HEK293T (cell line): ENCODE results near the gene SLC26A5.

Experiments used
- FOXA1 ChIP-seq: fragments of 450-650 bp; IDR thresholded peaks from 2 replicates; pipeline ENCODE4 v1.6.1; 2016; ENCODE audit warnings: mild to moderate bottlenecking
- FOXK2 ChIP-seq: fragments of 450-650 bp; IDR thresholded peaks from 2 replicates; pipeline ENCODE4 v1.6.1; 2016; ENCODE audit warnings: mild to moderate bottlenecking
- FOXM1 ChIP-seq: fragments of 450-650 bp; IDR thresholded peaks from 2 replicates; pipeline ENCODE4 v1.6.1; 2017; ENCODE audit warnings: mild to moderate bottlenecking, borderline replicate concordance
- SP1 ChIP-seq: fragments of 450-650 bp; IDR thresholded peaks from 2 replicates; pipeline ENCODE4 v1.6.1; 2017
- TARDBP ChIP-seq: fragments of 450-650 bp; IDR thresholded peaks from 2 replicates; pipeline ENCODE4 v1.6.1; 2016
- ZNF384 ChIP-seq: fragments of 450-650 bp; IDR thresholded peaks from 2 replicates; pipeline ENCODE4 v1.6.1; 2016

- TF ChIP-seq SP1: no peak
- no peak for TF ChIP-seq TARDBP
- TF ChIP-seq FOXA1: no peak
- no peak for TF ChIP-seq FOXM1
- TF ChIP-seq ZNF384: no peak
- TF ChIP-seq FOXK2: no peak
Observed at GRCh38 chr7:103445228-103446048, 569 bp downstream of the SLC26A5 start.
